ENCODE data around the gene COLGALT1.
A peak's percentile ranks its signal among the peaks of the same experiment; 100 is the strongest.

The COLGALT1 gene

GRCh38 chr19:17599780-17600179 lies 44.3 kb downstream of the COLGALT1 start:
- no peak for DNase-seq (ENCODE audit: low read depth)

- no peak for DNase-seq (ENCODE audit: low read depth)
Measured at GRCh38 chr19:17601683-17602082, 46.2 kb downstream of the COLGALT1 start.

GRCh38 chr19:17602217-17602616 lies 46.8 kb downstream of the COLGALT1 start:
- DNase-seq (ENCODE audit: low read depth): no peak

GRCh38 chr19:17602872-17603510 lies 47.5 kb downstream of the COLGALT1 start:
- DNase-seq (ENCODE audit: low read depth): no peak

GRCh38 chr19:17604372-17605025 lies 49.0 kb downstream of the COLGALT1 start:
- DNase-seq (ENCODE audit: low read depth): no peak

GRCh38 chr19:17605117-17605516 lies 49.7 kb downstream of the COLGALT1 start:
- DNase-seq (ENCODE audit: low read depth): no peak

- peak; percentile 70 for DNase-seq (ENCODE audit: low read depth)
Measured at GRCh38 chr19:17605761-17606589, 50.5 kb downstream of the COLGALT1 start.

GRCh38 chr19:17606590-17607185 lies 51.2 kb downstream of the COLGALT1 start:
- DNase-seq (ENCODE audit: low read depth): no peak

GRCh38 chr19:17607936-17608335 lies 52.5 kb downstream of the COLGALT1 start:
- no peak for DNase-seq (ENCODE audit: low read depth)

- no peak for DNase-seq (ENCODE audit: low read depth)
Measured at GRCh38 chr19:17610384-17610783, 54.9 kb downstream of the COLGALT1 start.

GRCh38 chr19:17611462-17612244 lies 56.2 kb downstream of the COLGALT1 start:
- no peak for DNase-seq (ENCODE audit: low read depth)

GRCh38 chr19:17614476-17614875 lies 59.0 kb downstream of the COLGALT1 start:
- no peak for DNase-seq (ENCODE audit: low read depth)

GRCh38 chr19:17615889-17616685 lies 60.6 kb downstream of the COLGALT1 start:
- DNase-seq (ENCODE audit: low read depth): no peak

GRCh38 chr19:17616686-17616960 lies 61.2 kb downstream of the COLGALT1 start:
- DNase-seq (ENCODE audit: low read depth): no peak

- no peak for DNase-seq (ENCODE audit: low read depth)
Measured at GRCh38 chr19:17616961-17617806, 61.7 kb downstream of the COLGALT1 start.

GRCh38 chr19:17617807-17618192 lies 62.4 kb downstream of the COLGALT1 start:
- DNase-seq (ENCODE audit: low read depth): no peak

GRCh38 chr19:17618281-17618903 lies 62.9 kb downstream of the COLGALT1 start:
- no peak for DNase-seq (ENCODE audit: low read depth)

- DNase-seq (ENCODE audit: low read depth): no peak
Measured at GRCh38 chr19:17618936-17619335, 63.5 kb downstream of the COLGALT1 start.

- DNase-seq (ENCODE audit: low read depth): no peak
Measured at GRCh38 chr19:17620696-17621095, 65.2 kb downstream of the COLGALT1 start.
